GM23338 (cell line): ENCODE measurements around the gene CNGA4. TPM values are rescaled to one million over a fixed set of nuclear protein-coding genes. Genes with fewer than 3 reads are reported as not detected.

Experiments
- ATAC-seq: fragments of 200-7000 bp; cut with Tn5 transposase; 3 replicates; pipeline ENCODE4 v1.9.1; 2020
- DNase-seq: peaks from one replicate; pipeline ENCODE4 v3.0.0-alpha.2; 2015; ENCODE audit warnings: low spot score
- H2AFZ ChIP-seq: fragments of 200-600 bp; sonication (generic); 2 replicates; pipeline ENCODE4 v1.8.0; 2016; ENCODE audit warnings: antibody characterized with exemption, mild to moderate bottlenecking, moderate library complexity
- H3F3A ChIP-seq: fragments of 200-600 bp; sonication (generic); replicated peaks from 2 replicates; pipeline ENCODE4 v1.8.0; 2017; ENCODE audit warnings: antibody characterized with exemption, mixed run types, low read depth
- H3K27ac ChIP-seq: fragments of 200-600 bp; sonication (generic); 2 replicates; pipeline ENCODE4 v1.6.1; 2016; ENCODE audit warnings: low read depth
- H3K27me3 ChIP-seq: fragments of 200-600 bp; sonication (generic); 2 replicates; pipeline ENCODE4 v1.8.0; 2016; ENCODE audit warnings: mild to moderate bottlenecking, mixed run types, moderate library complexity; ENCODE audit not compliant: insufficient read depth
- H3K36me3 ChIP-seq: fragments of 200-600 bp; sonication (generic); 2 replicates; pipeline ENCODE4 v1.8.0; 2016; ENCODE audit warnings: mild to moderate bottlenecking; ENCODE audit not compliant: insufficient read depth
- H3K4me1 ChIP-seq: fragments of 200-600 bp; sonication (generic); 2 replicates; pipeline ENCODE4 v1.8.0; 2016; ENCODE audit warnings: mild to moderate bottlenecking, moderate library complexity; ENCODE audit not compliant: insufficient read depth
- H3K4me2 ChIP-seq: fragments of 200-600 bp; sonication (generic); 2 replicates; pipeline ENCODE4 v1.7.1; 2017; ENCODE audit warnings: mixed run types
- H3K4me3 ChIP-seq: fragments of 200-600 bp; sonication (generic); 2 replicates; pipeline ENCODE4 v1.6.1; 2016; ENCODE audit warnings: mixed run types
- H3K79me2 ChIP-seq: fragments of 200-600 bp; sonication (generic); replicated peaks from 2 replicates; pipeline ENCODE4 v1.8.0; 2017; ENCODE audit warnings: mild to moderate bottlenecking; ENCODE audit not compliant: insufficient read depth
- H3K9me2 ChIP-seq: fragments of 200-600 bp; sonication (generic); 2 replicates; pipeline ENCODE4 v1.8.0; 2017; ENCODE audit not compliant: insufficient read depth
- H4K20me1 ChIP-seq: fragments of 200-600 bp; sonication (generic); replicated peaks from 2 replicates; pipeline ENCODE4 v1.8.0; 2017; ENCODE audit warnings: mild to moderate bottlenecking; ENCODE audit not compliant: insufficient read depth
- H3K27ac Mint-ChIP-seq: 2 replicates; pipeline ENCODE4 v1.8.0; 2020; ENCODE audit warnings: inconsistent platforms, mild to moderate bottlenecking, moderate library complexity, mixed read lengths
- H3K27me3 Mint-ChIP-seq: 3 replicates; pipeline ENCODE4 v1.8.0; 2022; ENCODE audit warnings: low read depth, mild to moderate bottlenecking, moderate library complexity, mixed read lengths, inconsistent platforms; ENCODE audit not compliant: insufficient read depth, poor library complexity
- H3K36me3 Mint-ChIP-seq: 3 replicates; pipeline ENCODE4 v1.8.0; 2021; ENCODE audit warnings: low read depth, mild to moderate bottlenecking, inconsistent platforms, moderate library complexity, mixed read lengths
- H3K4me1 Mint-ChIP-seq: 3 replicates; pipeline ENCODE4 v1.8.0; 2020; ENCODE audit warnings: mild to moderate bottlenecking, inconsistent platforms, mixed read lengths
- H3K4me3 Mint-ChIP-seq: 3 replicates; pipeline ENCODE4 v1.8.0; 2021; ENCODE audit warnings: moderate library complexity, mild to moderate bottlenecking, inconsistent platforms, mixed read lengths
- H3K9me3 Mint-ChIP-seq: 3 replicates; pipeline ENCODE4 v1.8.0; 2020; ENCODE audit warnings: moderate library complexity, mild to moderate bottlenecking, inconsistent platforms, mixed read lengths
- CREB1 ChIP-seq: fragments of 250-450 bp; sonication (Bioruptor Pico); IDR thresholded peaks from 2 replicates; pipeline ENCODE4 v1.5.0; 2020; ENCODE audit warnings: low read depth, mild to moderate bottlenecking, moderate library complexity
- EZH2 ChIP-seq: fragments of 200-600 bp; sonication (generic); IDR thresholded peaks from one replicate; pipeline ENCODE4 v1.8.0; 2017; ENCODE audit warnings: antibody characterized with exemption, mild to moderate bottlenecking, low read depth; ENCODE audit not compliant: unreplicated experiment
- JUNB ChIP-seq: IDR thresholded peaks from one replicate; pipeline ENCODE4 v1.6.1; 2016; ENCODE audit warnings: antibody characterized with exemption; ENCODE audit not compliant: unreplicated experiment
- NANOG ChIP-seq: IDR thresholded peaks from 2 replicates; pipeline ENCODE4 v1.6.1; 2016; ENCODE audit warnings: antibody characterized with exemption, borderline replicate concordance
- STAT1 ChIP-seq: IDR thresholded peaks from one replicate; pipeline ENCODE4 v1.6.1; 2016; ENCODE audit warnings: antibody characterized with exemption; ENCODE audit not compliant: unreplicated experiment
- ZNF114 ChIP-seq: fragments of 250-450 bp; sonication (Bioruptor Pico); IDR thresholded peaks from 2 replicates; pipeline ENCODE4 v1.5.0; 2020; ENCODE audit warnings: mild to moderate bottlenecking, moderate library complexity
- polyA plus RNA-seq: library from polyadenylated mRNA; unstranded; fragments of >200 nt; fragmentation: Nextera tagmentation; extraction: Ambion mirVana; gene quantifications from 2 replicates; pipeline ENCODE4 v1.2.1, GENCODE V29; 2016
- total RNA-seq: library from RNA; depleted of rRNA; stranded (reverse); fragments of >200 nt; shearing (Covaris generic); gene quantifications from 2 replicates; pipeline ENCODE4 v1.2.3, GENCODE V29; 2014
- TF ChIP-seq, protein P1 (sequence below): fragments of 250-450 bp; sonication (Bioruptor Pico); IDR thresholded peaks from 2 replicates; pipeline ENCODE4 v1.5.0; 2020; ENCODE audit warnings: mild to moderate bottlenecking, moderate library complexity
- TF ChIP-seq, protein P2 (sequence below): IDR thresholded peaks from one replicate; pipeline ENCODE4 v1.6.1; 2018; ENCODE audit warnings: antibody characterized with exemption; ENCODE audit not compliant: unreplicated experiment
- TF ChIP-seq, protein P3 (sequence below): IDR thresholded peaks from 2 replicates; pipeline ENCODE4 v1.6.1; 2016; ENCODE audit warnings: antibody characterized with exemption

Gene CNGA4
- total and polyA plus RNA-seq, 2 experiments from 2014 or later: 0.15 TPM; not detected in 1

DNA sequence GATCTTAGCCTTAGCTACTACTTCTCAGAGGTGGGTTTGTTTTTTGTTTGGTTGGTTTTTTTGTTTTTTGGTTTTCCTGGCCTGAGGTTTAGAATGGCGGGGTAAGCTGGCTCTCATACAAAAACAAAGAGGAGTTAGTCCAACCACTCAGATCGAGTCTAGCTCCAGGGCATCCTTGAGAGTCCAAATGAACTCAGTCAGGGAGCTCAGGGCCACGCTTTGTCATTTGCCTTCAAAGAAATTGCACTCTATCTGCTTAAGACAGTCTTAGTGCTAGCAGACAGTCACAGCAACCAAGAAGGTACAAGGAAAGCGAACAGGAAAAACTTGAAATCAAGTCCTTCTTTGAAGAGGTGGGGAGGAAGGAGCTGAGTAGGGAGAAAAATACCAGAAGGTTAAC is 22.4 kb upstream of the CNGA4 start (continued):
- TF ChIP-seq, protein P1, sequence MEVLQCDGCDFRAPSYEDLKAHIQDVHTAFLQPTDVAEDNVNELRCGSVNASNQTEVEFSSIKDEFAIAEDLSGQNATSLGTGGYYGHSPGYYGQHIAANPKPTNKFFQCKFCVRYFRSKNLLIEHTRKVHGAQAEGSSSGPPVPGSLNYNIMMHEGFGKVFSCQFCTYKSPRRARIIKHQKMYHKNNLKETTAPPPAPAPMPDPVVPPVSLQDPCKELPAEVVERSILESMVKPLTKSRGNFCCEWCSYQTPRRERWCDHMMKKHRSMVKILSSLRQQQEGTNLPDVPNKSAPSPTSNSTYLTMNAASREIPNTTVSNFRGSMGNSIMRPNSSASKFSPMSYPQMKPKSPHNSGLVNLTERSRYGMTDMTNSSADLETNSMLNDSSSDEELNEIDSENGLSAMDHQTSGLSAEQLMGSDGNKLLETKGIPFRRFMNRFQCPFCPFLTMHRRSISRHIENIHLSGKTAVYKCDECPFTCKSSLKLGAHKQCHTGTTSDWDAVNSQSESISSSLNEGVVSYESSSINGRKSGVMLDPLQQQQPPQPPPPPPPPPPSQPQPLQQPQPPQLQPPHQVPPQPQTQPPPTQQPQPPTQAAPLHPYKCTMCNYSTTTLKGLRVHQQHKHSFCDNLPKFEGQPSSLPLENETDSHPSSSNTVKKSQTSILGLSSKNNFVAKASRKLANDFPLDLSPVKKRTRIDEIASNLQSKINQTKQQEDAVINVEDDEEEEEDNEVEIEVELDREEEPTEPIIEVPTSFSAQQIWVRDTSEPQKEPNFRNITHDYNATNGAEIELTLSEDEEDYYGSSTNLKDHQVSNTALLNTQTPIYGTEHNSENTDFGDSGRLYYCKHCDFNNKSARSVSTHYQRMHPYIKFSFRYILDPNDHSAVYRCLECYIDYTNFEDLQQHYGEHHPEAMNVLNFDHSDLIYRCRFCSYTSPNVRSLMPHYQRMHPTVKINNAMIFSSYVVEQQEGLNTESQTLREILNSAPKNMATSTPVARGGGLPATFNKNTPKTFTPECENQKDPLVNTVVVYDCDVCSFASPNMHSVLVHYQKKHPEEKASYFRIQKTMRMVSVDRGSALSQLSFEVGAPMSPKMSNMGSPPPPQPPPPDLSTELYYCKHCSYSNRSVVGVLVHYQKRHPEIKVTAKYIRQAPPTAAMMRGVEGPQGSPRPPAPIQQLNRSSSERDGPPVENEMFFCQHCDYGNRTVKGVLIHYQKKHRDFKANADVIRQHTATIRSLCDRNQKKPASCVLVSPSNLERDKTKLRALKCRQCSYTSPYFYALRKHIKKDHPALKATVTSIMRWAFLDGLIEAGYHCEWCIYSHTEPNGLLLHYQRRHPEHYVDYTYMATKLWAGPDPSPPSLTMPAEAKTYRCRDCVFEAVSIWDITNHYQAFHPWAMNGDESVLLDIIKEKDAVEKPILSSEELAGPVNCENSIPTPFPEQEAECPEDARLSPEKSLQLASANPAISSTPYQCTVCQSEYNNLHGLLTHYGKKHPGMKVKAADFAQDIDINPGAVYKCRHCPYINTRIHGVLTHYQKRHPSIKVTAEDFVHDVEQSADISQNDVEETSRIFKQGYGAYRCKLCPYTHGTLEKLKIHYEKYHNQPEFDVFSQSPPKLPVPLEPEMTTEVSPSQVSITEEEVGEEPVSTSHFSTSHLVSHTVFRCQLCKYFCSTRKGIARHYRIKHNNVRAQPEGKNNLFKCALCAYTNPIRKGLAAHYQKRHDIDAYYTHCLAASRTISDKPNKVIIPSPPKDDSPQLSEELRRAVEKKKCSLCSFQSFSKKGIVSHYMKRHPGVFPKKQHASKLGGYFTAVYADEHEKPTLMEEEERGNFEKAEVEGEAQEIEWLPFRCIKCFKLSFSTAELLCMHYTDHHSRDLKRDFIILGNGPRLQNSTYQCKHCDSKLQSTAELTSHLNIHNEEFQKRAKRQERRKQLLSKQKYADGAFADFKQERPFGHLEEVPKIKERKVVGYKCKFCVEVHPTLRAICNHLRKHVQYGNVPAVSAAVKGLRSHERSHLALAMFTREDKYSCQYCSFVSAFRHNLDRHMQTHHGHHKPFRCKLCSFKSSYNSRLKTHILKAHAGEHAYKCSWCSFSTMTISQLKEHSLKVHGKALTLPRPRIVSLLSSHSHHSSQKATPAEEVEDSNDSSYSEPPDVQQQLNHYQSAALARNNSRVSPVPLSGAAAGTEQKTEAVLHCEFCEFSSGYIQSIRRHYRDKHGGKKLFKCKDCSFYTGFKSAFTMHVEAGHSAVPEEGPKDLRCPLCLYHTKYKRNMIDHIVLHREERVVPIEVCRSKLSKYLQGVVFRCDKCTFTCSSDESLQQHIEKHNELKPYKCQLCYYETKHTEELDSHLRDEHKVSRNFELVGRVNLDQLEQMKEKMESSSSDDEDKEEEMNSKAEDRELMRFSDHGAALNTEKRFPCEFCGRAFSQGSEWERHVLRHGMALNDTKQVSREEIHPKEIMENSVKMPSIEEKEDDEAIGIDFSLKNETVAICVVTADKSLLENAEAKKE: no peak
- no peak for TF ChIP-seq ZNF114 (CRISPR knock-in tag)
- TF ChIP-seq STAT1: no peak
- no peak for TF ChIP-seq NANOG
- TF ChIP-seq EZH2: no peak
- TF ChIP-seq, protein P2, sequence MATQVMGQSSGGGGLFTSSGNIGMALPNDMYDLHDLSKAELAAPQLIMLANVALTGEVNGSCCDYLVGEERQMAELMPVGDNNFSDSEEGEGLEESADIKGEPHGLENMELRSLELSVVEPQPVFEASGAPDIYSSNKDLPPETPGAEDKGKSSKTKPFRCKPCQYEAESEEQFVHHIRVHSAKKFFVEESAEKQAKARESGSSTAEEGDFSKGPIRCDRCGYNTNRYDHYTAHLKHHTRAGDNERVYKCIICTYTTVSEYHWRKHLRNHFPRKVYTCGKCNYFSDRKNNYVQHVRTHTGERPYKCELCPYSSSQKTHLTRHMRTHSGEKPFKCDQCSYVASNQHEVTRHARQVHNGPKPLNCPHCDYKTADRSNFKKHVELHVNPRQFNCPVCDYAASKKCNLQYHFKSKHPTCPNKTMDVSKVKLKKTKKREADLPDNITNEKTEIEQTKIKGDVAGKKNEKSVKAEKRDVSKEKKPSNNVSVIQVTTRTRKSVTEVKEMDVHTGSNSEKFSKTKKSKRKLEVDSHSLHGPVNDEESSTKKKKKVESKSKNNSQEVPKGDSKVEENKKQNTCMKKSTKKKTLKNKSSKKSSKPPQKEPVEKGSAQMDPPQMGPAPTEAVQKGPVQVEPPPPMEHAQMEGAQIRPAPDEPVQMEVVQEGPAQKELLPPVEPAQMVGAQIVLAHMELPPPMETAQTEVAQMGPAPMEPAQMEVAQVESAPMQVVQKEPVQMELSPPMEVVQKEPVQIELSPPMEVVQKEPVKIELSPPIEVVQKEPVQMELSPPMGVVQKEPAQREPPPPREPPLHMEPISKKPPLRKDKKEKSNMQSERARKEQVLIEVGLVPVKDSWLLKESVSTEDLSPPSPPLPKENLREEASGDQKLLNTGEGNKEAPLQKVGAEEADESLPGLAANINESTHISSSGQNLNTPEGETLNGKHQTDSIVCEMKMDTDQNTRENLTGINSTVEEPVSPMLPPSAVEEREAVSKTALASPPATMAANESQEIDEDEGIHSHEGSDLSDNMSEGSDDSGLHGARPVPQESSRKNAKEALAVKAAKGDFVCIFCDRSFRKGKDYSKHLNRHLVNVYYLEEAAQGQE: no peak

DNA sequence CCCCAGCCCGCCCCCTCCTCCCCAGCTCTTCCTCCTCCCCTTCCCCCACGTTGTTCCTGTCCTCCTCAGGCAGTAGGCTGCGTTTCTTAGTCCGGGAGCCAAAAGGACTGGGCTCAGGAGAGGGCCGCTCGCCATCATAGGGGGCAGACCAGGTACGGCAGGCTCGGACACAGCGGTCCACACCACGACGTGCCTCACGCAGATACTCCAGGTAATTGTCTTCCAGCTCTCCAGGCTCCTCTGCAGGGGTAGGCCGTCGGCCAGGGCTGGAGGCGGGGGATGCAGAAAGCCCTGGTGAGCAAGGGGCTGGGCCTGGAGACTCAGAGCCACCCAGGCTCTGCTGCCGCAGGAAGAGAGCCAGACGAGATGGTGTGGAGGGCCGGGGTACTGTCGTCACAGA is 21.2 kb upstream of the CNGA4 start:
- peaks cover 9% of the 10 kb centered on the region; the same call in 1 of the 2 replicates for H3K36me3 ChIP-seq
- no peak overlapping the region for H3K27ac Mint-ChIP-seq

More for the DNA sequence above, 21.2 kb upstream of the CNGA4 start:
- H3K4me3 Mint-ChIP-seq: no peak overlapping the region
- peaks cover 24% of the 10 kb centered on the region for H3K36me3 Mint-ChIP-seq
- TF ChIP-seq CREB1 (CRISPR knock-in tag) (no peak), EZH2 (no peak), JUNB (no peak)
- TF ChIP-seq, protein P3, sequence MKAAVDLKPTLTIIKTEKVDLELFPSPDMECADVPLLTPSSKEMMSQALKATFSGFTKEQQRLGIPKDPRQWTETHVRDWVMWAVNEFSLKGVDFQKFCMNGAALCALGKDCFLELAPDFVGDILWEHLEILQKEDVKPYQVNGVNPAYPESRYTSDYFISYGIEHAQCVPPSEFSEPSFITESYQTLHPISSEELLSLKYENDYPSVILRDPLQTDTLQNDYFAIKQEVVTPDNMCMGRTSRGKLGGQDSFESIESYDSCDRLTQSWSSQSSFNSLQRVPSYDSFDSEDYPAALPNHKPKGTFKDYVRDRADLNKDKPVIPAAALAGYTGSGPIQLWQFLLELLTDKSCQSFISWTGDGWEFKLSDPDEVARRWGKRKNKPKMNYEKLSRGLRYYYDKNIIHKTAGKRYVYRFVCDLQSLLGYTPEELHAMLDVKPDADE: no peak
- TF ChIP-seq, protein P2: no peak
- Histone ChIP-seq H3K9me2 (no peaks in the 10 kb centered on the region), H4K20me1 (0 out of 2 replicates have a peak, but pooled peaks cover 3% of the 10 kb centered on the region), H3K4me1 (no peaks in the 10 kb centered on the region), H3K4me3 (no peak overlapping the region), H3F3A (no peaks in the 10 kb centered on the region), H3K4me2 (no peak overlapping the region), H2AFZ (no peak overlapping the region), H3K27me3 (no peaks in the 10 kb centered on the region), H3K27ac (no peak overlapping the region), H3K79me2 (no peaks in the 10 kb centered on the region)
- DNase-seq (no peak), ATAC-seq (no peak)
- no peaks in the 10 kb centered on the region for H3K4me1 Mint-ChIP-seq
- no peaks in the 10 kb centered on the region for H3K9me3 Mint-ChIP-seq
- no peaks in the 10 kb centered on the region for H3K27me3 Mint-ChIP-seq
